Cardiac septum (tissue), 1 donor: Measurements from ENCODE around the gene CLASP1. TPM values are rescaled to one million over a fixed set of nuclear protein-coding genes. Genes with fewer than 3 reads are reported as not detected.
"Not testable (repeated sequence)": the region's sequence is repeated elsewhere in the genome, so short reads cannot be mapped to it uniquely, and the experiment has no call there.

ENCODE experiments used
- DNase-seq: peaks from one replicate; pipeline ENCODE4 v3.0.0-alpha.2; 2020; ENCODE audit warnings: low spot score
- intact Hi-C: fragments of 100-400 bp; cut with DNase I; formaldehyde crosslinking; loops from one replicate; pipeline ENCODE4 v1.14.0; 2022
- total RNA-seq: library from RNA; stranded (reverse); fragmentation: NEBNext Ultra II Directional; extraction: Animal tissue kit (Norgen Biotek cat#: 25700); gene quantifications from one replicate; pipeline ENCODE4 v1.2.1, GENCODE V29; 2021
- donor health status: DM: no; HTN: no; CAD: no.

The CLASP1 gene
- total RNA-seq, 1 donor from 2014 or later = 66.1 TPM

DNA sequence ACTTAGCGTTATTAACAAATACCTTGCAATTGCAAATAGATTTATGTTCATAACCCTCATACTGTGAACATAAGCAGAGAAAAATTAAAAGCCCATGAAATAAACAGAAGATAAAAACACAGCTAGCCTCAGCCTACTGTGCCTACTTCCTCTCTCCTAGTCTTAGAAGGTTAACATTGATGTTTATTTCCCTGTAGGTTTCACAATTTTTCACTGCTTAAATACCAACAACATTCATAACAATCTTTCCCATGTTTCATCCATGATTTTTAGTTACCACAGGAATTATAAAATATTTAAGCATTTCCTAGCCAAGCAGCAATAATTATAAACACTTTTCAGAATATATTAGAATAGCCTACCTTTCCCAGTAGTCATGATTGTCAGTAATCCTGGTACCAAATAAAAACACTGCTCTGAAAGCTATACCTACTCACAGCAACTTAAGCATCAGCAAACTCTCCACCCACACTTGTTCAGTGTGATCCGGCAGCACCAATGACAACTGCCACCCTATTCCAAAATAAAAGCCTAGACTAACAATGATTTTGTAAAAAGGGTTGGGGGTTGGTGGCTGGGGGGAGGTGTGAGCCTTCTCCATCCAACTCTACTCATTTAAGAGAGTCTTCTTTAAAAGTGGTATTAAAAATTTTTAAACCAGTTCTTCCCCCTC lies 159.2 kb downstream of the CLASP1 start:
- intact Hi-C loops = no loop called here

DNA sequence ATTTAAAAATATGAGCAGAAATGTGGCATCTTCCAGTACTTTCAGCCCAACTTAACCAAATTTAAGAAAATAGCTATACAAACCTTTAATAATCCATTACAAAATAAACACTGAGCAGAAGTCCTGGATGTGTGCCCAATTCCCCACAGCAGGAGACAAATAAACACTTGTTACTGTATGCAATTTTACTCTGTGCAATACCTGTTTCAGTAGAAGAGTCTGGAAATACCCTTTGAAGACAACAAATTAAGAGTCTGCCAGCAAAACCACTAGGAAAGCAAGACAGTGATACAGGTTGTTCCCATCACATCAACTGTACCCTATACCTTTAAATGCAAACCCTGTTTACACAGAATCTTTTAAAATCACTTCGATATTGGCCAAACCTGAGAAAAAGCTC lies 160.0 kb downstream of the CLASP1 start:
- intact Hi-C loops = no loop called here
- DNase-seq = no peak

More for the DNA sequence above, 159.2 kb downstream of the CLASP1 start:
- DNase-seq = no peak

DNA sequence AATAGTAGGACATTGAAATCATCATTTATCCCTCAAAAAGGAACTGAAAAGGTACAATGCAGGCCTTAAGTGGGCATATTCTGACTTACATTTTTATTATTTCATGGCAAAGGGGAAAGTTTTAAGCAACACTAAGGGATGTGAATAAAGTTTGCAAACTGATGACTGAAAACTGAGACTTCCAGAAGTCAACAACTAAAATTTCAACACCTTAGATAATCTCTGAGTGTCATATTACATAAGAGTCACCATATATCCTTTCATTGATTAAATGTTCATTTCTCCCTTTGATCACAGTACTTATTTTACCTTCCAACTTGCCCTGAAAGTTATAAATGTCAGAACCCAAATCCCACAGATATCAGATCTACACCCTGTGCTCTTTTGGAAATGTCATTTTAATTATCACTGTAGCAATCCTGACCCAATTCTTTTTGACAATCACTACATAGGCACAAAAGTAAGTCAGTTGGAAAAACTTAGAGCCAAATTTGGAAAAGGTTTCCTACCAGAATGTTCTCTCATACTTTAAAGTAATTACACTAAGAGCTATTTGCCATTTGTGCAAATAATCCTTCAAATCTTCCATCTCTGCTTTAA lies 163.0 kb downstream of the CLASP1 start:
- intact Hi-C loops = no loop called here
- DNase-seq = no peak

DNA sequence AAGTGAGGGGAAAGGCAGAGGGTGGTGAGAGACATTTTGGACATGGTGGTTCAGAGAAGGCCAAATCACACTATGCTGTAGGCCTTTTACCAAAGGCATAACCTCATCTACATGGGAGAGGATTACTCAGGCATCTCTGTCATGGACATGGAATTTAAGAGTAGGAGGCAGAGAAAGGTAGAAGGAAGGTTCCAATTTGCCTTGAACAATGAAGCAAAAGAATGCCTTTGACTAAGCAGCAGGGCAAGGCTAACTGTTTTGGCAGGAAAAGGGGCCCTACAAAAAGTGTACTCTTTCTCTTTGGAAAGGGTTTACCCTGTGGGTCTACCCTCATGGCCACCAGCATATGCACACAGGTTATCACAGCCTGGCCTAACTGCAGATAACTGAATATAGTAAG lies 164.2 kb downstream of the CLASP1 start:
- intact Hi-C loops = no loop called here
- DNase-seq = no peak

DNA sequence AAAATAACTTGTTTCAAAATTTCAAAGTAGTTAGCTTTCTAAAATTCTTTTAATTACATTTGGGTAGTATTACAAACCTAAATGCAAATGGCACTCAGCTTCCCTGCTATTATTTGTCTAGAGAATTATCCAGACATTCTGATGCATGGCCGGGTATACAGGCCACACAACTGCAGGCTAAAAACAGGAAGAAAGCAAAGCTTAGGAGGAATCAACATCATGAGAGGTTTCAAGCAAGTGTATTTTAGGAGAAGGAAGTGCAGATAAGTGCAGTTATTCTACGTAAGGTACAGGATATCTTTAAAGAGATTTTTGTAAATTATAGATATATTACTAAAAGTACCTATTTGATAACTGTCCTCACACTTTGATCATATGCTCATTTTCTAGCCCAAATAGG lies 165.4 kb downstream of the CLASP1 start:
- no peak for DNase-seq
- intact Hi-C loops = no loop called here

DNA sequence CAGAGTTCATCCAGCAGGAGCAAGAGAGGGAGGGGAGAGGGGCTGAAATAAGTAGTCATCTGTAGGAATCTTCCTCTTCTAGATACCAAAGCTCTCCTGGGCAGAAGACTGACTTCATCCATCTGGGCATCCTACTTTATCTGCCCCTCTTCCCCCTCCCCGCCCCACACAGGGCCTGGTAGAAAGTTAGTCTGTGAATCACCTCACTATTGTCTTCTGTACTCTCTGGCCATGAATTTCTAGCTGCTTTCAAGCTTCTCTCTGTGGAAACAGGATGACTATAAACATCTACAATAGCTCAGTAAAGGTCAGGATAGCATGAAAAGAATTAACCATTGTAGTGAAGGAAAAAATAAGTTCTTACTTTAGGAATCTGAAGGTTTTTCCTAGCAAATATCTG lies 166.2 kb downstream of the CLASP1 start:
- intact Hi-C loops = no loop called here
- DNase-seq = no peak

DNA sequence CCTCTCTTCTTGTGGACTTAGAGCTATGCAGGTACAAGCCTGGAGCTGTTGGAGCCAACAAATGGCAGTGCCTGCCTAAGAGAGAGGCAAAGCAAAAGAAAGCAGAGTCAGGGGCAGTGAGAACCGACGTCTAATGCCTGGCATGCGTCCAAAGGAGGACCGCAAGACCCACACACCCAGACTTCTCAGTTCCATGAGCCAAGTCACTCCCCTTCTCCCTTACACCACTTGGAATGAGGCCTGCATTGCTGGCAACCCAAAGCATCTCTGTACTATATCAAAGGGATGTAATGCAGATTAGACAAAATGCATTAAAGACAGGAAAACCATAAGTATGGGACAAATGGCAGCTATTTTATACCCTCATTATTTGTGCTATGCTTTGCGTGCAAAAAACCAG lies 168.4 kb downstream of the CLASP1 start:
- intact Hi-C loops = no loop called here
- DNase-seq = no peak

DNA sequence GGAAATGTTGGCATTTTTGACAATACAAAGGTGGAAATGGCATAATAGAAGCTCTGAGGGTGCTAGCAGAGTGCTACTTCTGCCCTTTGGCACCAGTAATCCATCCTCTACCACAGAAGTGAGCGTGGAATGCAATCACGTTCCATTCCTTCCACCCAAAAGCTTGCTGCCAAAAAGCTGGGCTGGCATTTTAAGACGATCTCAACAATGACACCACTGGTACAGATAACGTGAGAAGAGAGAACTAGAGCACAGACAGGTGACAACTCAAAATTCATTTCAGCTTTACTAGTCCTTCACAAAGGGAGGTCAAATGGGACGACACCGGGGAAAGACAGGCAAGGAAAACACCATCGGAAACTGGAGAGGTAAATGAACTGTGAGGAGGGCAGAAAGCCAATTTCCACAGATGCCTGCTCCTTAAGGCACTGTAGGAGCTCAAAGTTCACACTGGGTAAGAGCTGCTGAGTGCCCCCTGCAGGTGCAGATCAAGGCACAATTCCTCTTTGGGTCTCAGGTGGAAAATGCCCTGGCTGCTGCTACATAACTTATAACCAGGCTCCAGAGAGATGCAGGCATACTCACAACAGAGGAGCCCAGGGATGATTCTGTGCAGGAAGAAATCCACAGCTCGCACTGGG lies 169.3 kb downstream of the CLASP1 start:
- DNase-seq = no peak
- intact Hi-C loops = no loop called here

DNA sequence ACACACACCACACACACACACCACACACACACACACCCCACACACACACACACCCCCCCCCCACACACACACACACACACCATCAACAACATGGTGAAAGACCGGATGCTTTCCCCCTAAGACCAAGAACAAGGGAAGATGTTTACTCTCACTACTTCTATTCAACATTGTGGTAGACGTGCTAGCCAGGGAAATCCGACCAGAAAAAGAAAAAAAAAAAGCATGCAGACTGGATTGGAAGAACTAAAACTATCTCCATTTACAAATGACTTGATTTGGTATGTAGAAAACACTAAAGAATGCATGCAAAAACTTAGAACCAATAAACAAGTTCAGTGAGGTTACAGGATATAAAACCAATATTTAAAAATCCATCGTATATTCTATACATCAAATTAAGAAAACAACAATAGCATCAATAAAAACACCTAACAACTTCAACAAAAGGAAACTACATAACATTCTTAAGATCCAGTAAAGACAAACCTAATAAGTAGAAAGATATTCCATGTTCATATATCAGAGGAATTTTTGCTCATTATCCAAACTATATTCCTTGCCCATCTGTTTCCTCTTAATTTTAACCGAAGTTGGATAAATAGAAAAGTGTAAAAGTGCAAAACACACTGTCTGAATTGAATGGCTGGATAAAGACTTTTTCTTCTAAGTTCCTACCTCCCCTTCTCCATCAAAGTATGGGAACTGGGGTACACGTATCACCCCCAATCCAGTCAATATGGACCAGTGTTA lies 170.1 kb downstream of the CLASP1 start:
- intact Hi-C loops = no loop called here
- no peak for DNase-seq

DNA sequence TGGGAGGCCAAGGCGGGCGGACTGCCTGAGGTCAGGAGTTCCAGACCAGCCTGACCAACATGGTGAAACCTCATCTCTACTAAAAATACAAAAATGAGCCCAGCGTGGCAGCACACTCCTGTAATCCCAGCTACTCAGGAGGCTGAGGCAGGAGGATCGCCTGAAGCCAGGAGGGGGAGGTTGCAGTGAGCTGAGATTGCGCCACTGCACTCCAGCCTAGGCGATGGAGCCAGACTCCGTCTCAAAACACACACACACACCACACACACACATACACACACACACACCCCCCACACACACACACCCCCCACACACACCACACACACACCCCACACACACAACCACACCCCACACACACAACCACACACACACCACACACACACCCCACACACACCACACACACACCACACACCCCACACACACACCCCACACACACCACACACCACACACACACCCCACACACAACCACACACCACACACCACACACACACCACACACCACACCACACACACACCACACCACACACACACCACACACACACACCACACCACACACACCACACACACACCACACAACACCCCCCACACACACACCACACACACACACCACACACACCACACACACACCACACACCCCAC lies 170.8 kb downstream of the CLASP1 start:
- intact Hi-C loops, DNase-seq: not testable (repeated sequence)

DNA sequence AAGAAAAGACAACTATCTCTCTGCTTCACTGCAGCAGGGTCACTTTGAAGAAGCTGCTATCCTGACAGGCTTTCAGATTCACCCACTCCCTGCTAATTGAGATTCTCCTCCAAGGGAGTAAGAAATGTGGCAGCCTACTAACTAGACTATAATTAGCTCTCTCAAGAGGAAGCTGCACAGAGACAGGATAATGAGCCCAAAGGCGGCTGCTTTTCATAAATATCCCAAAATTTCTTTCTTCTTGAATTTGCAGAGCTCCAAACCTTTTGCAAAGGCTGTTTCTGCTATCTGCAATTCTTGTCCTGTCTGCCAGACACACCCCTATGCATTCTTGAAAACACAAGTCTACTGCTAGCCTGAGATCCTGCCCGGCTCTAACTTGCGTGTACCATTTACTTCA lies 172.6 kb downstream of the CLASP1 start:
- no peak for DNase-seq
- intact Hi-C loops = no loop called here

DNA sequence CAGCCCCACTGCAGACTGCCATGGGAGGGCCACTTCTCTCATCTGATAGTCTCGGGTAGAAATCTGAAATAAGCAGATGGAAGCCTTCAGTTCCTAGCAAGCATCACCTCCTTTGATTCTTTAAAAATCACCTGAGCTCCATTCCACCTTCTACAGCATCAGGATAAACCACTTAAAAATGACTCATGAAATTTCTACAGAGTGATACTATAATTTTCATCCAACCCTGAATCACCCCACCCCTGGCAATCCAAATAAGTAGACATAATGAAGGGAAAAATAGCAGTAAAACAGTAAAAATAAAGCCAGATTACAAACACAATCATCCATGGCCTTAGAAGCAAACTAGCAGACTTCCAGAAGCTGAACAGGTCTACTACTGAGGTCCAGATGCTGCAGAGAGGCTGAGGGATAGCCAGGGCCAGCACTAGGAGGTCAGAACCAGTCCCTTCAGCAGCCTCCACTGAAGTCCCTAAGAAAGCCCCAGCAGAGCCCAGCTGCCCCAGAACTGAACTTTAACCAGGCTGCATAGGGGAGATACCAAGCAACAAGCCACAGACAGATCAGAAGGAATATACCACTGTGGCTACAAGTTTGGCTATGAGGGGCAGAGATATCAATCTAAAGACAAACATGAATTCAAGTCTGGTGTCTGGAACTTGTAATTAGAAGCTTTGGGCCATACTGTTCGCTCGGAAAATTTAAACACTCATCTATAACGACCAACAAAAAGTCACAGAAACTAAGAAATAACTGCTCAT lies 173.3 kb downstream of the CLASP1 start:
- no peak for DNase-seq
- intact Hi-C loops = no loop called here

DNA sequence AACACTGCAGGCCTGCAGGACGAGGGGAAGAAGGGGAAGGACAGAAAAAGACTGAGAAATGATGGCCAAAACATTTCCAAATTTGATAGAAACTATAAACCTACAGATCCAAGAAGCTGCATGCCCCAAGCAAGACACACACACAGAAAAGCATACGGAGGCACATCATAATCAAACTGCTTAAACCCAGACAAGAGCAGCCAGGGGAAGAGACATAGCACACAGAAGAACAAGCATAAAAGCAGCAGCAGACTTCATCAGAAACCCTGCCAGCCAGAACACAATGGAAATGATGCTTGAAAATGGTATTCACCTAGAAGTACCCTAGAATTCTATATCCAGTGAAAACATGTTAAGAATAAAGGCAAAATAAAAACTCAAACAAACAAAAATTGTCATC lies 175.8 kb downstream of the CLASP1 start:
- no peak for DNase-seq
- intact Hi-C loops = no loop called here

DNA sequence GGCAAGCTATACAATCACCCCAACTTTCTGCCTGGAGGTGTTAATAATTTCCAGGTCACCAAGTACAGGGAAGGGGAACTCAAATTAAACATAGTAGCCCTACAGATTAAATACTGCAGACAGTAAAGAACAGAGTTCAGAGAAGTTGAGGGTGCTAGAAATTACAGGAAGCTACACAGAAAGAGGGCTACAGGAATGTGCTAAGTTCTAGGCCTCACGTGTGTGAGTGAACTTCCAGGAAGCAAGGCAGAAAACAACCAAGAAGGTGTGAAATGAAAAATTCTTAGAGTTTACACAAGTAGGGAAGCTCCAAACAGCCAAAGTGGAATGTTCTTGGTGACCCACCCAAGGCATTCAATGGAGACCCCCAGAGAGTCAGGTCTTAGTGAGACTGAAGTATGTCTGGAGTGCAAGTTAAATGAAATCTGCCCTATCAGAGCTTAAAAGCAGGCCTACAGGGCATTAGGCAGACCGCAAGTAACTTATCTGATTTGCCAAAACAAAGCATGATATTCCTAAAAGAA lies 176.7 kb downstream of the CLASP1 start:
- DNase-seq = no peak
- intact Hi-C loops = no loop called here

DNA sequence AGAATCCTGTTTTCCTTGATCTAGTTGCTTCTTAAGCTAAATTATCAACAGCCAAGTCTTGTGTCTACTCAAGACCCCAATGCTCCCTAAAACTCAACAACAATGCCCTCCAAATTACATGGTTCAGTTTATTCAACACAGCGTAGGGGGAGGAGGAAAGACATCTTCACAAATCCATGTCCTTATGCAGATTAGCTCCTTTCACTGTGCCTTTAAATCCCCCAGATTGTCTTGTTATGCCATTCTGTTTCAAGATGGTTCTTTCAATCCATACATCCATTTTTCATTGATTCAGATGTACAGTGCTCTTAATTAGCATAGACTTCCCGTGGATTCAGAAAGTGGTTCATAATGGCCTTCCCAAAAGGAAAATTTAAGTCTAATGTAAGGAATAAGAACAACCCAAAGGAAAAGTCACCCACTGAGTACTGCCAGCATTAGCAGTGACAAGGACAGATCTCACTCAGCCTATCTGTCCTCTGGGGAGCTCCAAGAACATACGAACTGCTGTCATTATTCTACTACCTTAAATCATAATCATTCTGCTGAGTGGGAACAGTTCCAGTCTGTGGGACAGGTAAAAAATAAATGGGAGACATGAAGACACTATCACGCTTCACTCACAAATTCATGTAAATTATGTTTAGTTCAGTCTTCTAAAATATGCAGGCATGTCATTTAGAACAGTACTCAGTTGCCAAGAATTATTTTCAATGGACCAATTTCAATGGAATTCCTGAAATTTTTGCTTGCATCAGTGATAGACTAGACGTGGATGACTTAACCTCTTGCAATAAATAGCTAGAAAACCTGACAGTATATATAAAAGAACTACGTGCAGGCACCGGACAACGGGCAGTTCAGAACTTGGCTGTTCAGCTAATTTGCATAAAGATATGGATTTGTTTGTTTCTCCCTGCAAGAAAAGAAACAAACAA lies 177.5 kb downstream of the CLASP1 start:
- intact Hi-C loops = no loop called here

DNA sequence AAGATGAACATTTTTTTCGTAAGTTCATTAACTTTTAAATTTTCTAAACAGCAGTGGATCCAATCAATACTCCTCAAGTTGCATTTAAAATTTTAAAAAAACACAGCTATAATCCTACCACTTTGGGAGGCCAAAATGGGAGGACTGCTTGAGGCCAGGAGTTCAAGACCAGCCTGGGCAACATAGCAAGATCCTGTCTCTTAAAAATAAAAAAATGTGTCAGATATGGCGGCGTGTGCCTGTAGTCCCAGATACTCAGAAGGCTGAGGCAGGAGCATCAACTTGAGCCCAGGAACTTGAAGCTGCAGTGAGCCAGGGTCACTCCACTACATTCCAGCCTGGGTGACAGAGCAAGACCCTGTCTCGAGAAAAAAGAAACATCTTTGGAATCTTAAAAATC lies 178.3 kb downstream of the CLASP1 start:
- no peak for DNase-seq
- intact Hi-C loops = no loop called here

More for the DNA sequence above, 177.5 kb downstream of the CLASP1 start:
- DNase-seq = no peak

DNA sequence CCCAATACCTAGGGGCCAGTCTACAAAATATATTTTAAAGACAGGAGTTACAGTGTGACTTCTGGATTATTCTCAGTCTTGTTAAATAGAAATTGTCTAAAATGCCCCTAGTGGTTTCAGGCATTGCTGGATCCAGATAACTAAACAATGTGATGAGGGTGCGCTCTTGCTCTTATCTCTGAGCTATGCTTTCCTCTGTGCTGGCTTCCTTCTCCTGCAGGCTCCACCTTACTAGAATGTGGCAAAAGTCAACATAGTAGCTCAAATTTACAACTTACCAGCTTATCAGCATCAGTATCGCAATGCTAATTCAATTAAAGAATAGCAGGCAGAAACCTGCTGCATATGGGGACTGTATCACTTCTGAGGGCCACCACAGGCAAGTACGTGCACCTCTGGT lies 179.9 kb downstream of the CLASP1 start:
- intact Hi-C loops = no loop called here

DNA sequence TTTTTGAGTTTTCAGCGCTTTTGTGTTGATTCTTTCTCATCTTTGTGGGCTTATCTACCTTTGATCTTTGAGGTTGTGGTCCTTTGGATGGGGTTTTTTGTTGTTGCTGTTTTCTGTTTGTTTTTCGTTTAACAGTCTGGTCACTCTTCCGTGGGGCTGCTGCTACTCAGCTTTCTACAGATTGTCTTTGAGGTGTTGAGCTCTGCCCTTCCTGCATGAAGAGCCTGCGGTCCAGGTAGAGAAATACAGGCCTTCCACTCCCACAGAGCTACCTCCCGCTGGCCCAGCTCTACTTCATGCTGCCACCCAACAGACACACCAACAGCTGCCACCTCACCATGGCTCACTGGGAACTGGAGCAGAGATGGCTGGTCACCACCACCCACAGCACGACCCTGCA lies 180.3 kb downstream of the CLASP1 start:
- no peak for DNase-seq
- intact Hi-C loops = no loop called here

More for the DNA sequence above, 179.9 kb downstream of the CLASP1 start:
- no peak for DNase-seq
